Measurements from ENCODE around the gene GALNS.

DNA sequence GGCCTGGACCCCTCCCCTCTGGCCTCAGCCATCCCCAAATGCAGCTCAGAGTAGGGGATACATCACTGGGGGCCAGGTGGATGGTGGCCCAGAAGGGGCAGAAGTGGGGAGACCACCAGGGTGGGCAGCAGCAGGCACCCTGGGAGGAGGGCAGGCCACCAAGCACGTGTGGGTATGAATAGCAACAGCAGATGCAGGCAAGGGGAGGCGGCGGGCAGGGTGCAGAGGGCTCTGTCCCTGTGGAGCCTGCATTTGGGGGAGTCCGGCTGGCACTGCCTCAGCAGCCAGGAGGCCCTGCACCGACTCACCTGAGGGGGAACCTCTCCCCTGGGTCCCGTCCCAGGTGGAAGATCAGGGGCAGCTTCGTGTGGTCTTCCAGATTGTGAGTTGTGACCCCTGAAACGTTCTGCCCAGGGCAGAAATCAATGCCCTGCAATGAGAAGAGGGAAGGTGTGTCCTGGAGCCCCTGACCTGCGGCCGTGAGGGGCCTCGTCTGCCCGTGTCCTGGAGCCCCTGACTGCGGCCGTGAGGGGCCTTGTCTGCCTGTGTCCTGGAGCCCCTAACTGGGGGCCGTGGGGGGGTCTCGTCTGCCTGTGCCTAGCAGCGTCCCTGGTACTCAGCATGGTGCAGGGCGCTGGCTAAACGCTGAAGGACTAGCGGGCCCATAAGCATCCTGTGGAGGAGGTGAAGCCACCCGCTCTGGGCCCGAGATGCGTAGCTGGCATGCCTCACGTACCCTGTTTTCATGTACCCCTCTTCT lies 34.3 kb downstream of the GALNS start:
- TF ChIP-seq TAF1 (IDR thresholded peaks at IDR 0.05; ENCODE audit: low read depth, low read length) (no peak), POLR2A (IDR thresholded peaks at IDR 0.05; ENCODE audit: low read depth, low read length) (no peak), PAX5 (IDR thresholded peaks at IDR 0.05; ENCODE audit: insufficient read depth, low read length, severe bottlenecking) (no peak), POLR2AphosphoS5 (IDR thresholded peaks at IDR 0.05; ENCODE audit: low read depth, low read length) (no peak), SPI1 (IDR thresholded peaks at IDR 0.05; ENCODE audit: low read depth, low read length) (no peak), POU2F2 (IDR thresholded peaks at IDR 0.05; ENCODE audit: low read depth, low read length) (no peak)
